Measurements from ENCODE around the gene CFAP161.

Gene CFAP161, protein sequence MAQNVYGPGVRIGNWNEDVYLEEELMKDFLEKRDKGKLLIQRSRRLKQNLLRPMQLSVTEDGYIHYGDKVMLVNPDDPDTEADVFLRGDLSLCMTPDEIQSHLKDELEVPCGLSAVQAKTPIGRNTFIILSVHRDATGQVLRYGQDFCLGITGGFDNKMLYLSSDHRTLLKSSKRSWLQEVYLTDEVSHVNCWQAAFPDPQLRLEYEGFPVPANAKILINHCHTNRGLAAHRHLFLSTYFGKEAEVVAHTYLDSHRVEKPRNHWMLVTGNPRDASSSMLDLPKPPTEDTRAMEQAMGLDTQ

DNA sequence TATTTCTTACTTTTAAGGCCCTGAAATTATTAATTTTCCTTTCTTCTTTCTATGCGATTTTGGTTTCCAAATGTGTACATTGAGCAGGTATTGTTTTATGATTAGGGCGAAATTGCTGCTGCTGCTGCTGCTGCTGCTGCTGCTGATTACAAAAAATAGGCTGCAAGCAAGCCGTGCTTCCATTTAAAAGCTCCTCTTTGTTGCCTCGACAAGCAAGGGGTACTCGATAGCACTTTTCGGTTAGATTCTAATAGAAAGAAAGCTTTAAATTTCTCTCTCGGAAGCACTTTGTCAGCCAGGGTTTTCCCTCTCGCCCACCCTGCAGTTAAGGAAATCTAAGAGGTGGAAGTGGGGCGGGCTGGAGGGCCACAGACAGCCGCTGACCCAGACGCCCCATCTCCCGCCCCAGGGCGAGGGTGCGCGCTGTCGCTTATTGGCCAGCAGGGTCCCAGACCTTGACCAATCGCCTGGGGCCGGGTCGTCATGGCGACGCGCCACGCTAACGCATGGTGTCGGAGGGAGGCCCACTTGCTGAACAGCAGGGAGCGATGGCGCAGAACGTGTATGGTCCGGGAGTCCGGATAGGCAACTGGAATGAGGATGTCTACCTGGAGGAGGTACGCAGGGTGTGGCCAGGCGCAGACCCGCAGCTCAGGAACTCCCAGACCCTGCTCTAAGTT lies at the start of gene CFAP161:
TSS of gene CFAP161 (plus strand) at position 489 of the 680 bp plus-strand sequence. CDS start at position 549, 60 bp downstream.
- H3K27me3 ChIP-seq (ENCODE audit: insufficient read depth, low read depth, severe bottlenecking): no peaks in the 10 kb centered on the region
- H3K36me3 ChIP-seq: no peaks in the 10 kb centered on the region
- H3K27ac ChIP-seq: no peak within 1 kb of the TSS
- H3K4me3 ChIP-seq (ENCODE audit: low read depth, low read length): peak within 1 kb of the TSS; percentile 69
- TF ChIP-seq, protein P1, sequence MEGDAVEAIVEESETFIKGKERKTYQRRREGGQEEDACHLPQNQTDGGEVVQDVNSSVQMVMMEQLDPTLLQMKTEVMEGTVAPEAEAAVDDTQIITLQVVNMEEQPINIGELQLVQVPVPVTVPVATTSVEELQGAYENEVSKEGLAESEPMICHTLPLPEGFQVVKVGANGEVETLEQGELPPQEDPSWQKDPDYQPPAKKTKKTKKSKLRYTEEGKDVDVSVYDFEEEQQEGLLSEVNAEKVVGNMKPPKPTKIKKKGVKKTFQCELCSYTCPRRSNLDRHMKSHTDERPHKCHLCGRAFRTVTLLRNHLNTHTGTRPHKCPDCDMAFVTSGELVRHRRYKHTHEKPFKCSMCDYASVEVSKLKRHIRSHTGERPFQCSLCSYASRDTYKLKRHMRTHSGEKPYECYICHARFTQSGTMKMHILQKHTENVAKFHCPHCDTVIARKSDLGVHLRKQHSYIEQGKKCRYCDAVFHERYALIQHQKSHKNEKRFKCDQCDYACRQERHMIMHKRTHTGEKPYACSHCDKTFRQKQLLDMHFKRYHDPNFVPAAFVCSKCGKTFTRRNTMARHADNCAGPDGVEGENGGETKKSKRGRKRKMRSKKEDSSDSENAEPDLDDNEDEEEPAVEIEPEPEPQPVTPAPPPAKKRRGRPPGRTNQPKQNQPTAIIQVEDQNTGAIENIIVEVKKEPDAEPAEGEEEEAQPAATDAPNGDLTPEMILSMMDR (IDR thresholded peaks at IDR 0.05; ENCODE audit: low read depth, low read length): no peak
- DNase-seq: peak; percentile 93
- H3K9me3 ChIP-seq (ENCODE audit: severe bottlenecking): no peaks in the 10 kb centered on the region

DNA sequence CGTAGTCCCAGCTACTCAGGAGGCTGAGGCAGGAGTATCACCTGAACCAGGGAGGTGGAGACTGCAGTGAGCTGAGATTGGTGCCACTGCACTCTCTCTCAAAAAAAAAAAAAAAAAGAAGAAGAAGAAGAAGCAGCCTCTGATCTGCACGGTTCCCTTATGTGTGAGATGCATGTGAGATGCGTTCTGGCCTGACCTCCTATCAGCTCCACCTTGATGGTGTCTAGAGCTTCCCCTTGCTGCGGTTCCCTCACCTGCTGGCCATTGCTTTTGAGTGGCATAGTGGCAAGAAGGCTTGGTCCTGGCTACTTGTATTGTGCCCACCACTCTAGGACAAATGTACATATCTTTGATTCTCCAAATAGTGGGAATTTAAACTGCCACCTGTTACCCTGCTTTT lies 49.4 kb upstream of the CFAP161 start:
- TF ChIP-seq, protein P1 (IDR thresholded peaks at IDR 0.05; ENCODE audit: low read depth, low read length): no peak
- H3K4me3 ChIP-seq (ENCODE audit: low read depth, low read length): no peak overlapping the region
- DNase-seq: no peak

DNA sequence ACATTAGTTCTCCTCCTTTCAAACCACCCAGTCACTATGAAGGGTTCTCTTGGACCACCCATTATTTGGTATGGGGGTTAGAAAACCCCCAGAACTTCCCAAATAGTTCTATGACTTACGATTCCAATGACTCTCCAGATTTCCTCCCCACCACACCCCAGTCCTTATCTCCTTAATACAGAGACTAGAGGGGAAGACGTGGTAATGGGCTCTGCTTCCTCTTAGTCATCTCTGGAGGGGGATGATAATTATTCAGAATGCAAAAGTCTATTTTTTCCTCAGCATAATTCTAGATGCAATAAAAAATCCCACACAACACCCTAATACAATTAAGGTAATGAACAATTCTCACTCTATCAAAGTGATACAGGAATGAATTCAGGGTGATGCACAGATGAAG lies 48.9 kb upstream of the CFAP161 start:
- H3K27me3 ChIP-seq (ENCODE audit: insufficient read depth, low read depth, severe bottlenecking): no peaks in the 10 kb centered on the region
- TF ChIP-seq, protein P1 (IDR thresholded peaks at IDR 0.05; ENCODE audit: low read depth, low read length): no peak
- H3K4me3 ChIP-seq (ENCODE audit: low read depth, low read length): no peak overlapping the region
- no peaks in the 10 kb centered on the region for H3K9me3 ChIP-seq (ENCODE audit: severe bottlenecking)
- no peak overlapping the region for H3K27ac ChIP-seq
- no peaks in the 10 kb centered on the region for H3K36me3 ChIP-seq
- no peak for DNase-seq

More for the DNA sequence above, 49.4 kb upstream of the CFAP161 start:
- Histone ChIP-seq H3K27ac (no peak overlapping the region), H3K36me3 (no peaks in the 10 kb centered on the region), H3K9me3 (ENCODE audit: severe bottlenecking) (no peaks in the 10 kb centered on the region), H3K27me3 (ENCODE audit: insufficient read depth, low read depth, severe bottlenecking) (no peaks in the 10 kb centered on the region)

DNA sequence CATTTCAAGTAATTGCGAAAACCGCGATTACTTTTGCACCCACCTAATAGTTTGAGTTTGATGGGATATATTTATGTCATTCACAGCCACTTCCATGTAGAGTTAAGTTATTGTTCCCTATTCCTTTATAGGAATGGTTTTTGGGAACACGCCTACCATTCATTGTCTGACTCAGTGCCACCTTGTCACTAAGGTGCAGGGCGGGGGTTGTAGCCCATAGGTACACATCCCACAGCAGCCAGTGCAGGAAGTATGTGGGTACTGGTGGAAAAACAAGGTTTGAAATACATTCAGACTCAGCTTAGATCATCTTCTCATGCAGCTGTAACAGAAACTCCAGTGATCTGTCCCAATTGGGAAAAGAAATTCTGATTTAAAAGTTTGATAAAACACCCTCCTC lies 48.2 kb upstream of the CFAP161 start:
- TF ChIP-seq, protein P1 (IDR thresholded peaks at IDR 0.05; ENCODE audit: low read depth, low read length): no peak
- no peak for DNase-seq
- H3K27ac ChIP-seq: no peak overlapping the region
- no peaks in the 10 kb centered on the region for H3K27me3 ChIP-seq (ENCODE audit: insufficient read depth, low read depth, severe bottlenecking)
- H3K4me3 ChIP-seq (ENCODE audit: low read depth, low read length): no peak overlapping the region
- H3K9me3 ChIP-seq (ENCODE audit: severe bottlenecking): no peaks in the 10 kb centered on the region
- H3K36me3 ChIP-seq: no peaks in the 10 kb centered on the region

DNA sequence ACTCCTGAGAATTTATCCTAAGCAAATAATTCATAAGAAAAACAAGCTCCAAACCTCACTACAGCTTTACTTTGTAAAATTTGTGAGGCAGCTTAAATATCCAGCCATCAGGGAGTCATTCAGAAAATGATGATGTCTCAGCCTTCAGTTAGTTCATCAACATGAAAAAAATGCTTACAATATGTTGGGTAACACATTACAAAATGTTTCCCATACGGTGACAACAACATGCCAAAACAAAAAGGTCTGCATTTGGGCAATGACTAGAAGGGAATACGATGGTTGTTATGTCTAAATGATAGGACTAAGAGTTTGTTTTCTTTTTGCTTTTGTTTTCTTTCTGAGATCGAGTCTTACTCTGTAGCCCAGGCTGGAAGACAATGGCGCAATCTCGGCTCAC lies 47.0 kb upstream of the CFAP161 start:
- H3K36me3 ChIP-seq: no peaks in the 10 kb centered on the region
- H3K27me3 ChIP-seq (ENCODE audit: insufficient read depth, low read depth, severe bottlenecking): no peaks in the 10 kb centered on the region
- no peak overlapping the region for H3K27ac ChIP-seq
- H3K4me3 ChIP-seq (ENCODE audit: low read depth, low read length): no peak overlapping the region
- H3K9me3 ChIP-seq (ENCODE audit: severe bottlenecking): no peaks in the 10 kb centered on the region
- DNase-seq: no peak
- TF ChIP-seq, protein P1 (IDR thresholded peaks at IDR 0.05; ENCODE audit: low read depth, low read length): no peak

Measured in WERI-Rb-1 (cell line).